ENCODE measurements around the gene ZNF606.

DNA sequence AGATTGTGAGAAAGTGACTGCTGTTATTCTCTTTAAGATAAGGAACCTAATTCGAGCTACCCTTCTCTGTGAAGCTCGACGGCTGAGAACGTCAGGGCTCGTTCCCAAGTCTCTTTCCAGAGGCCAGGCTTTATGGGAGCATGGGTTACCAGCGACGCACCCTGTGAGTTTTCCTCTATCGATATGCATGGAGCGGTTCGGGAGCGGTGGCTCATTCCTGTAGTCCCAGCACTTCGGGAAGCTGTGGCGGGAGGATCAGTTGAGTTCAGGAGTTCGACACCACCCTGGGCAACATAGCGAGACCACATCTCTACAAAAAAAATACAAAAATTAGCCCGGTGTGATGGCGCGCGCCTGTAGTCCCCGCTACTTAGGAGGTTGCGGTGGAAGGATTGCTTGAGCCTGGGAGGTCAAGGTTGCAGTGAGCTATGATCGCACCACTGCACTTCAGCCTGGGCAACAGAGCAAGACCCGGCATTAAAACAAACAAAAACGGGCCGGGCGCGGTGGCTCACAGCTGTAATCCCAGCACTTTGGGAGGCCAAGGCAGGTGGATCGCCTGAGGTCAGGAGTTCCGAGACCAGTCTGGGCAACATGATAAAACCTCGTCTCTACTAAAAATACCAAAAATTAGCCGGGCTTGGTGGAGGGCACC is 681 bp upstream of the ZNF606 start:
- TF ChIP-seq CTCF (conservative IDR thresholded peaks at IDR 0.05; ENCODE audit: low read depth in 2 of 2) (no peak), POLR2AphosphoS5 (IDR thresholded peaks at IDR 0.05; ENCODE audit: low read depth) (no peak), EZH2 (IDR thresholded peaks at IDR 0.05; ENCODE audit: low read depth, unreplicated experiment) (no peak), JUNB (IDR thresholded peaks at IDR 0.05; ENCODE audit: unreplicated experiment) (no peak), EZH2phosphoT487 (IDR thresholded peaks at IDR 0.05; ENCODE audit: unreplicated experiment) (no peak), STAT1 (IDR thresholded peaks at IDR 0.05; ENCODE audit: unreplicated experiment) (no peak), REST (IDR thresholded peaks at IDR 0.05; ENCODE audit: unreplicated experiment) (no peak), CREB1 (CRISPR knock-in tag; IDR thresholded peaks at IDR 0.05; ENCODE audit: low read depth) (no peak), ZNF114 (CRISPR knock-in tag; IDR thresholded peaks at IDR 0.05) (no peak)
- TF ChIP-seq, protein P1, sequence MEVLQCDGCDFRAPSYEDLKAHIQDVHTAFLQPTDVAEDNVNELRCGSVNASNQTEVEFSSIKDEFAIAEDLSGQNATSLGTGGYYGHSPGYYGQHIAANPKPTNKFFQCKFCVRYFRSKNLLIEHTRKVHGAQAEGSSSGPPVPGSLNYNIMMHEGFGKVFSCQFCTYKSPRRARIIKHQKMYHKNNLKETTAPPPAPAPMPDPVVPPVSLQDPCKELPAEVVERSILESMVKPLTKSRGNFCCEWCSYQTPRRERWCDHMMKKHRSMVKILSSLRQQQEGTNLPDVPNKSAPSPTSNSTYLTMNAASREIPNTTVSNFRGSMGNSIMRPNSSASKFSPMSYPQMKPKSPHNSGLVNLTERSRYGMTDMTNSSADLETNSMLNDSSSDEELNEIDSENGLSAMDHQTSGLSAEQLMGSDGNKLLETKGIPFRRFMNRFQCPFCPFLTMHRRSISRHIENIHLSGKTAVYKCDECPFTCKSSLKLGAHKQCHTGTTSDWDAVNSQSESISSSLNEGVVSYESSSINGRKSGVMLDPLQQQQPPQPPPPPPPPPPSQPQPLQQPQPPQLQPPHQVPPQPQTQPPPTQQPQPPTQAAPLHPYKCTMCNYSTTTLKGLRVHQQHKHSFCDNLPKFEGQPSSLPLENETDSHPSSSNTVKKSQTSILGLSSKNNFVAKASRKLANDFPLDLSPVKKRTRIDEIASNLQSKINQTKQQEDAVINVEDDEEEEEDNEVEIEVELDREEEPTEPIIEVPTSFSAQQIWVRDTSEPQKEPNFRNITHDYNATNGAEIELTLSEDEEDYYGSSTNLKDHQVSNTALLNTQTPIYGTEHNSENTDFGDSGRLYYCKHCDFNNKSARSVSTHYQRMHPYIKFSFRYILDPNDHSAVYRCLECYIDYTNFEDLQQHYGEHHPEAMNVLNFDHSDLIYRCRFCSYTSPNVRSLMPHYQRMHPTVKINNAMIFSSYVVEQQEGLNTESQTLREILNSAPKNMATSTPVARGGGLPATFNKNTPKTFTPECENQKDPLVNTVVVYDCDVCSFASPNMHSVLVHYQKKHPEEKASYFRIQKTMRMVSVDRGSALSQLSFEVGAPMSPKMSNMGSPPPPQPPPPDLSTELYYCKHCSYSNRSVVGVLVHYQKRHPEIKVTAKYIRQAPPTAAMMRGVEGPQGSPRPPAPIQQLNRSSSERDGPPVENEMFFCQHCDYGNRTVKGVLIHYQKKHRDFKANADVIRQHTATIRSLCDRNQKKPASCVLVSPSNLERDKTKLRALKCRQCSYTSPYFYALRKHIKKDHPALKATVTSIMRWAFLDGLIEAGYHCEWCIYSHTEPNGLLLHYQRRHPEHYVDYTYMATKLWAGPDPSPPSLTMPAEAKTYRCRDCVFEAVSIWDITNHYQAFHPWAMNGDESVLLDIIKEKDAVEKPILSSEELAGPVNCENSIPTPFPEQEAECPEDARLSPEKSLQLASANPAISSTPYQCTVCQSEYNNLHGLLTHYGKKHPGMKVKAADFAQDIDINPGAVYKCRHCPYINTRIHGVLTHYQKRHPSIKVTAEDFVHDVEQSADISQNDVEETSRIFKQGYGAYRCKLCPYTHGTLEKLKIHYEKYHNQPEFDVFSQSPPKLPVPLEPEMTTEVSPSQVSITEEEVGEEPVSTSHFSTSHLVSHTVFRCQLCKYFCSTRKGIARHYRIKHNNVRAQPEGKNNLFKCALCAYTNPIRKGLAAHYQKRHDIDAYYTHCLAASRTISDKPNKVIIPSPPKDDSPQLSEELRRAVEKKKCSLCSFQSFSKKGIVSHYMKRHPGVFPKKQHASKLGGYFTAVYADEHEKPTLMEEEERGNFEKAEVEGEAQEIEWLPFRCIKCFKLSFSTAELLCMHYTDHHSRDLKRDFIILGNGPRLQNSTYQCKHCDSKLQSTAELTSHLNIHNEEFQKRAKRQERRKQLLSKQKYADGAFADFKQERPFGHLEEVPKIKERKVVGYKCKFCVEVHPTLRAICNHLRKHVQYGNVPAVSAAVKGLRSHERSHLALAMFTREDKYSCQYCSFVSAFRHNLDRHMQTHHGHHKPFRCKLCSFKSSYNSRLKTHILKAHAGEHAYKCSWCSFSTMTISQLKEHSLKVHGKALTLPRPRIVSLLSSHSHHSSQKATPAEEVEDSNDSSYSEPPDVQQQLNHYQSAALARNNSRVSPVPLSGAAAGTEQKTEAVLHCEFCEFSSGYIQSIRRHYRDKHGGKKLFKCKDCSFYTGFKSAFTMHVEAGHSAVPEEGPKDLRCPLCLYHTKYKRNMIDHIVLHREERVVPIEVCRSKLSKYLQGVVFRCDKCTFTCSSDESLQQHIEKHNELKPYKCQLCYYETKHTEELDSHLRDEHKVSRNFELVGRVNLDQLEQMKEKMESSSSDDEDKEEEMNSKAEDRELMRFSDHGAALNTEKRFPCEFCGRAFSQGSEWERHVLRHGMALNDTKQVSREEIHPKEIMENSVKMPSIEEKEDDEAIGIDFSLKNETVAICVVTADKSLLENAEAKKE (CRISPR knock-in tag; IDR thresholded peaks at IDR 0.05) = no peak

Data from GM23338 (cell line).